NCI-H2029 (cell line): ENCODE measurements around the gene USP48.
A peak's percentile ranks its signal among the peaks of the same experiment; 100 is the strongest.

ENCODE experiments used
- DNase-seq: peaks from one replicate; lab custom pipeline; 2025; lab: John Stamatoyannopoulos, UW

USP48 gene

GRCh38 chr1:21652937-21653743 lies 129.8 kb downstream of the USP48 start:
- no peak for DNase-seq

- DNase-seq: no peak
Observed at GRCh38 chr1:21652101-21652936, 130.6 kb downstream of the USP48 start.

- peak; percentile 33 for DNase-seq
Observed at GRCh38 chr1:21651214-21652042, 131.5 kb downstream of the USP48 start.

GRCh38 chr1:21650400-21650799 lies 132.5 kb downstream of the USP48 start:
- no peak for DNase-seq

- no peak for DNase-seq
Observed at GRCh38 chr1:21649315-21649714, 133.6 kb downstream of the USP48 start.

- no peak for DNase-seq
Observed at GRCh38 chr1:21648791-21649190, 134.2 kb downstream of the USP48 start.

GRCh38 chr1:21648352-21648730 lies 134.6 kb downstream of the USP48 start:
- DNase-seq: no peak

- no peak for DNase-seq
Observed at GRCh38 chr1:21647431-21648351, 135.3 kb downstream of the USP48 start.

GRCh38 chr1:21645550-21645949 lies 137.4 kb downstream of the USP48 start:
- no peak for DNase-seq

GRCh38 chr1:21644906-21645305 lies 138.0 kb downstream of the USP48 start:
- DNase-seq: no peak

GRCh38 chr1:21644348-21644747 lies 138.6 kb downstream of the USP48 start:
- DNase-seq: no peak

- no peak for DNase-seq
Observed at GRCh38 chr1:21643624-21644023, 139.3 kb downstream of the USP48 start.

- DNase-seq: no peak
Observed at GRCh38 chr1:21641967-21642739, 140.8 kb downstream of the USP48 start.

GRCh38 chr1:21641537-21641936 lies 141.4 kb downstream of the USP48 start:
- no peak for DNase-seq

GRCh38 chr1:21641076-21641475 lies 141.9 kb downstream of the USP48 start:
- DNase-seq: no peak

- DNase-seq: no peak
Observed at GRCh38 chr1:21640653-21641052, 142.3 kb downstream of the USP48 start.

GRCh38 chr1:21639594-21640041 lies 143.3 kb downstream of the USP48 start:
- no peak for DNase-seq

- peak; percentile 77 for DNase-seq
Observed at GRCh38 chr1:21638531-21639341, 144.2 kb downstream of the USP48 start.

- no peak for DNase-seq
Observed at GRCh38 chr1:21637514-21637913, 145.4 kb downstream of the USP48 start.
